ENCODE results near the gene NSUN4.

Gene NSUN4

GRCh38 chr1:46406881-46407608 is 66.4 kb downstream of the NSUN4 start:
- DNase-seq (ENCODE audit: low spot score), result no peak

GRCh38 chr1:46407636-46408035 is 67.0 kb downstream of the NSUN4 start:
- DNase-seq (ENCODE audit: low spot score), result no peak

GRCh38 chr1:46408356-46409062 is 67.9 kb downstream of the NSUN4 start:
- DNase-seq (ENCODE audit: low spot score), result no peak

GRCh38 chr1:46409063-46409372 is 68.4 kb downstream of the NSUN4 start:
- DNase-seq (ENCODE audit: low spot score), result no peak

GRCh38 chr1:46410156-46411009 is 69.8 kb downstream of the NSUN4 start:
- no peak for DNase-seq (ENCODE audit: low spot score)

GRCh38 chr1:46411010-46411405 is 70.4 kb downstream of the NSUN4 start:
- DNase-seq (ENCODE audit: low spot score), result no peak

Data from pons (tissue), 1 donor.